CD4-positive, alpha-beta T cell (primary cell): Measurements from ENCODE around the gene RPL13A. TPM values are rescaled to one million over a fixed set of nuclear protein-coding genes. Genes with fewer than 3 reads are reported as not detected.

Source experiments
- ATAC-seq: fragments of 200-7000 bp; cut with Tn5 transposase; one replicate; pipeline ENCODE4 v1.10.0; 2022; ENCODE audit warnings: mild to moderate bottlenecking; ENCODE audit not compliant: poor library complexity
- CTCF ChIA-PET: fragments of 350-600 bp; sonication (Branson Sonifier 250); formaldehyde crosslinking; loops from one replicate; lab custom pipeline; 2021; ENCODE audit warnings: antibody characterized with exemption, inconsistent platforms; lab: Charles Lee
- POLR2A ChIA-PET: fragments of 350-600 bp; sonication (Branson Sonifier 250); formaldehyde crosslinking; loops from one replicate; lab custom pipeline; 2021; ENCODE audit warnings: antibody characterized with exemption, inconsistent platforms; lab: Charles Lee
- DNase-seq, 14 experiments: peaks; one replicate each; pipeline ENCODE4 v3.0.0-alpha.2; 2013 to 2020; ENCODE audit warnings: mixed read lengths in 2 of 14
- H3K27ac ChIP-seq, 2 donors: one replicate each; pipeline versions ENCODE4 v1.5.1 to v1.7.0; 2013; ENCODE audit warnings: low read length in 2 of 2, low read depth in 1 of 2, mild to moderate bottlenecking in 1 of 2
- H3K27me3 ChIP-seq, 2 experiments: 1 replicate in 1 of 2; 2 replicates in 1 of 2; pipeline versions ENCODE4 v1.6.1 to v1.7.0; 2013; ENCODE audit warnings: low read length in 2 of 2, control low read depth in 1 of 2, mild to moderate bottlenecking in 1 of 2, moderate library complexity in 1 of 2; ENCODE audit not compliant: insufficient read depth in 2 of 2, control insufficient read depth in 1 of 2
- H3K36me3 ChIP-seq: one replicate; pipeline ENCODE4 v1.6.1; 2013; ENCODE audit warnings: low read length, control low read depth; ENCODE audit not compliant: insufficient read depth
- H3K4me1 ChIP-seq: one replicate; pipeline ENCODE4 v1.6.1; 2013; ENCODE audit warnings: low read length, control low read depth; ENCODE audit not compliant: insufficient read depth
- H3K4me3 ChIP-seq: one replicate; pipeline ENCODE4 v1.5.1; 2013; ENCODE audit warnings: mild to moderate bottlenecking, low read length, moderate library complexity
- H3K9me3 ChIP-seq, 2 experiments: 1 replicate in 1 of 2; 2 replicates in 1 of 2; pipeline versions ENCODE4 v1.6.1 to v1.7.0; 2013; ENCODE audit warnings: low read length in 2 of 2, mild to moderate bottlenecking in 2 of 2, control low read depth in 1 of 2, moderate library complexity in 1 of 2; ENCODE audit not compliant: control insufficient read depth in 1 of 2, insufficient read depth in 1 of 2
- H3K27ac Mint-ChIP-seq: one replicate; pipeline ENCODE4 v1.8.0; 2020; ENCODE audit warnings: mixed read lengths
- H3K27me3 Mint-ChIP-seq: one replicate; pipeline ENCODE4 v1.8.0; 2021; ENCODE audit warnings: mixed read lengths
- H3K36me3 Mint-ChIP-seq: one replicate; pipeline ENCODE4 v1.8.0; 2021; ENCODE audit warnings: low read depth, mixed read lengths
- H3K4me1 Mint-ChIP-seq: one replicate; pipeline ENCODE4 v1.8.0; 2021; ENCODE audit warnings: low read depth, mixed read lengths
- H3K4me3 Mint-ChIP-seq: one replicate; pipeline ENCODE4 v1.8.0; 2020; ENCODE audit warnings: mild to moderate bottlenecking, mixed read lengths
- H3K9me3 Mint-ChIP-seq: one replicate; pipeline ENCODE4 v1.8.0; 2020; ENCODE audit warnings: mixed read lengths
- CTCF ChIP-seq: fragments of 200-600 bp; IDR thresholded peaks from one replicate; pipeline ENCODE4 v1.8.0; 2022; ENCODE audit warnings: antibody characterized with exemption, mild to moderate bottlenecking
- intact Hi-C, 2 experiments: fragments of 100-400 bp; cut with DNase I in 1 of 2; cut with micrococcal nuclease in 1 of 2; formaldehyde crosslinking; loops; one replicate each; pipeline versions ENCODE4 v1.15.1 to v1.9.0; 2023 to 2025; cut with DNase I, micrococcal nuclease
- total RNA-seq, 174 experiments: library from RNA in 2 of 174; stranded (reverse) in 2 of 174; gene quantifications; one replicate each; pipeline ENCODE4 v1.2.3 and lab custom pipeline; 2021 to 2026

The RPL13A gene
- total RNA-seq, 2 experiments from 2014 or later = 5,328 to 5,481 TPM

- H3K27ac ChIP-seq = peak overlapping the region; percentile 93 to 97
- no peaks in the 10 kb centered on the region for H3K27me3 Mint-ChIP-seq
- no peaks in the 10 kb centered on the region for H3K9me3 ChIP-seq
- H3K36me3 ChIP-seq = peaks cover 22% of the 10 kb centered on the region
- peak overlapping the region; percentile 98 for H3K27ac Mint-ChIP-seq
- H3K36me3 Mint-ChIP-seq = peaks cover 53% of the 10 kb centered on the region
- peak in 3 of 14 experiments; percentile 51 to 64 (median 55) for DNase-seq
- H3K4me1 ChIP-seq = peaks cover 70% of the 10 kb centered on the region
- POLR2A ChIA-PET = interaction anchor here (0.6 to 5.7 kb wide), 20 partner anchors 12 to 228 kb away, joined by 3 to 120 read pairs (median 4); partner anchors contain the start of genes FLT3LG, KASH5, PRMT1 and RPL13A
- H3K27me3 ChIP-seq = no peaks in the 10 kb centered on the region
- peaks cover 49% of the 10 kb centered on the region for H3K4me1 Mint-ChIP-seq
- peak overlapping the region; percentile 93 for H3K4me3 Mint-ChIP-seq
- H3K4me3 ChIP-seq = peak overlapping the region; percentile 71
- ATAC-seq = peak; percentile 0
- no peak for TF ChIP-seq CTCF
- intact Hi-C loops = loop anchor here (1.0 to 2.0 kb wide), 6 partner anchors 15 to 43 kb away; partner anchors contain the start of genes RPS11 (in 2 of the 2), FLT3LG (in 1 of the 2) and RPL13A (in 1 of the 2)
- H3K9me3 Mint-ChIP-seq = no peaks in the 10 kb centered on the region
- CTCF ChIA-PET = interaction anchor here (1.2 to 3.8 kb wide), 4 partner anchors 17 to 116 kb away, joined by 5 to 24 read pairs (median 6); partner anchors contain the start of gene FLT3LG
Measured at GRCh38 chr19:49453757-49454240, 33.6 kb upstream of the RPL13A start.

GRCh38 chr19:49455773-49456172, 31.6 kb upstream of the RPL13A start:
- H3K27ac Mint-ChIP-seq = peak overlapping the region; percentile 69
- intact Hi-C loops = no loop called here
- TF ChIP-seq CTCF = no peak
- H3K4me3 Mint-ChIP-seq = peak overlapping the region; percentile 38
- Histone ChIP-seq H3K36me3 (peaks cover 28% of the 10 kb centered on the region), H3K9me3 (no peaks in the 10 kb centered on the region), H3K27ac (no peak overlapping the region), H3K4me1 (peaks cover 60% of the 10 kb centered on the region), H3K4me3 (no peak overlapping the region), H3K27me3 (no peaks in the 10 kb centered on the region)
- H3K36me3 Mint-ChIP-seq = peaks cover 54% of the 10 kb centered on the region
- CTCF ChIA-PET = interaction anchor here (1.0 to 1.5 kb wide), 2 partner anchors 15 to 18 kb away, joined by 3 to 4 read pairs; partner anchors contain the start of gene FLT3LG
- peaks cover 40% of the 10 kb centered on the region for H3K4me1 Mint-ChIP-seq
- ATAC-seq (no peak), DNase-seq (no peak)
- no peaks in the 10 kb centered on the region for H3K27me3 Mint-ChIP-seq
- no peaks in the 10 kb centered on the region for H3K9me3 Mint-ChIP-seq
- POLR2A ChIA-PET = interaction anchor here (5.7 kb wide), 1 partner anchor 15 kb away, joined by 120 read pairs; the partner anchor contains the start of gene FLT3LG

- H3K4me1 ChIP-seq = peaks cover 56% of the 10 kb centered on the region
- H3K36me3 Mint-ChIP-seq = peaks cover 52% of the 10 kb centered on the region
- no peaks in the 10 kb centered on the region for H3K27me3 Mint-ChIP-seq
- no peak overlapping the region for H3K27ac ChIP-seq
- DNase-seq (no peak), ATAC-seq (no peak)
- H3K27me3 ChIP-seq = no peaks in the 10 kb centered on the region
- intact Hi-C loops = no loop called here
- ChIA-PET POLR2A (no interaction called here), CTCF (interaction anchor here (1.0 to 2.3 kb wide), 3 partner anchors 14 to 17 kb away, joined by 3 to 10 read pairs (median 4); partner anchors contain the start of gene FLT3LG)
- TF ChIP-seq CTCF = no peak
- H3K4me1 Mint-ChIP-seq = peaks cover 37% of the 10 kb centered on the region
- H3K36me3 ChIP-seq = peaks cover 30% of the 10 kb centered on the region
- no peaks in the 10 kb centered on the region for H3K9me3 ChIP-seq
- peak overlapping the region; percentile 69 for H3K27ac Mint-ChIP-seq
- peak overlapping the region; percentile 38 for H3K4me3 Mint-ChIP-seq
- no peak overlapping the region for H3K4me3 ChIP-seq
- H3K9me3 Mint-ChIP-seq = no peaks in the 10 kb centered on the region
Measured at GRCh38 chr19:49456326-49456725, 31.1 kb upstream of the RPL13A start.
